NT2/D1 (cell line): ENCODE measurements around the gene MTOR.

ENCODE experiments used
- DNase-seq: peaks from one replicate; pipeline ENCODE4 v3.0.0-alpha.2; 2011; ENCODE audit warnings: low read depth, low spot score
- H3K27me3 ChIP-seq: 2 replicates; pipeline ENCODE4 v1.6.0; 2011; ENCODE audit warnings: mild to moderate bottlenecking; ENCODE audit not compliant: insufficient read length, insufficient read depth
- H3K36me3 ChIP-seq: 2 replicates; pipeline ENCODE4 v1.6.1; 2011; ENCODE audit warnings: mild to moderate bottlenecking, low read length, mixed read lengths; ENCODE audit not compliant: insufficient read depth, insufficient read length
- H3K4me1 ChIP-seq: 2 replicates; pipeline ENCODE4 v1.5.1; 2011; ENCODE audit not compliant: insufficient read depth, insufficient read length
- H3K4me3 ChIP-seq: 2 replicates; pipeline ENCODE4 v1.5.1; 2011; ENCODE audit warnings: low read depth; ENCODE audit not compliant: insufficient read length
- H3K9ac ChIP-seq: 2 replicates; pipeline ENCODE4 v1.6.0; 2011; ENCODE audit warnings: low read depth; ENCODE audit not compliant: insufficient read length
- H3K9me3 ChIP-seq: 2 replicates; pipeline ENCODE4 v1.5.1; 2011; ENCODE audit warnings: mild to moderate bottlenecking, low read length; ENCODE audit not compliant: insufficient read depth
- SUZ12 ChIP-seq: IDR thresholded peaks from 2 replicates; pipeline ENCODE4 v1.6.1; 2011; ENCODE audit not compliant: insufficient read length, insufficient read depth; ENCODE audit errors: extremely low read depth
- YY1 ChIP-seq: IDR thresholded peaks from 2 replicates; pipeline ENCODE4 v1.6.1; 2011; ENCODE audit not compliant: insufficient read length, insufficient read depth
- ZNF274 ChIP-seq: IDR thresholded peaks from 2 replicates; pipeline ENCODE4 v1.6.1; 2011; ENCODE audit warnings: mild to moderate bottlenecking, low read depth, low read length

The MTOR gene

GRCh38 chr1:11237356-11237755 lies 25.0 kb downstream of the MTOR start:
- Histone ChIP-seq H3K4me1 (no peaks in the 10 kb centered on the region), H3K4me3 (no peak overlapping the region), H3K9ac (no peak overlapping the region), H3K9me3 (no peaks in the 10 kb centered on the region), H3K27me3 (no peaks in the 10 kb centered on the region), H3K36me3 (peaks cover 77% of the 10 kb centered on the region)
- TF ChIP-seq ZNF274: no peak
- TF ChIP-seq YY1: no peak
- no peak for TF ChIP-seq SUZ12
- DNase-seq: no peak

DNA sequence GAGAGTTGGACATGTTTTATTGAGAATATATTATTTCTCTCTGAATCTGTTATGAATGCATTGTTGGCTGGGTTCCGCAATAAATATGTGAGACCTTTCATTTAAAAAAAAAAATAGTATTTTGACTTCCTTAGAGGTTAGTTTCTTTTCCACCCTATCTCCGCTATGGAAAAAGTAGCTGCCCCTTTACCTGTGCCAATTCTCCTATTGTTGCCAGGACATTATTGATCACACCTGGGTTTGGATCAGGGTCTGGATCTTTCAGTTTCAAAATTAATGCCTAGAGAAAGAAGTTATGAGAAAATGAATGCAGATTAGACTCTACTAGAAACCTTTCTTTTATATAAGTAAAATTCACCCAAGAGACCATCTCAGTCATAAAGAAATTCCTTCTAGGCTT lies 29.1 kb downstream of the MTOR start:
- Histone ChIP-seq H3K4me3 (no peak overlapping the region), H3K9me3 (no peaks in the 10 kb centered on the region), H3K36me3 (peaks cover 86% of the 10 kb centered on the region), H3K4me1 (no peaks in the 10 kb centered on the region), H3K27me3 (no peaks in the 10 kb centered on the region), H3K9ac (no peak overlapping the region)
- DNase-seq: no peak
- TF ChIP-seq SUZ12: no peak
- TF ChIP-seq ZNF274: no peak
- no peak for TF ChIP-seq YY1

GRCh38 chr1:11229203-11229602 lies 33.1 kb downstream of the MTOR start:
- Histone ChIP-seq H3K4me1 (no peaks in the 10 kb centered on the region), H3K4me3 (no peak overlapping the region), H3K36me3 (peaks cover 76% of the 10 kb centered on the region), H3K27me3 (no peaks in the 10 kb centered on the region), H3K9me3 (no peaks in the 10 kb centered on the region), H3K9ac (no peak overlapping the region)
- DNase-seq: no peak
- TF ChIP-seq ZNF274: no peak
- TF ChIP-seq YY1: no peak
- TF ChIP-seq SUZ12: no peak

GRCh38 chr1:11227106-11228077 lies 35.0 kb downstream of the MTOR start:
- Histone ChIP-seq H3K4me1 (no peaks in the 10 kb centered on the region), H3K9ac (no peak overlapping the region), H3K9me3 (no peaks in the 10 kb centered on the region), H3K4me3 (no peak overlapping the region), H3K36me3 (peaks cover 72% of the 10 kb centered on the region), H3K27me3 (no peaks in the 10 kb centered on the region)
- TF ChIP-seq ZNF274: no peak
- TF ChIP-seq SUZ12: no peak
- TF ChIP-seq YY1: no peak
- DNase-seq: no peak

DNA sequence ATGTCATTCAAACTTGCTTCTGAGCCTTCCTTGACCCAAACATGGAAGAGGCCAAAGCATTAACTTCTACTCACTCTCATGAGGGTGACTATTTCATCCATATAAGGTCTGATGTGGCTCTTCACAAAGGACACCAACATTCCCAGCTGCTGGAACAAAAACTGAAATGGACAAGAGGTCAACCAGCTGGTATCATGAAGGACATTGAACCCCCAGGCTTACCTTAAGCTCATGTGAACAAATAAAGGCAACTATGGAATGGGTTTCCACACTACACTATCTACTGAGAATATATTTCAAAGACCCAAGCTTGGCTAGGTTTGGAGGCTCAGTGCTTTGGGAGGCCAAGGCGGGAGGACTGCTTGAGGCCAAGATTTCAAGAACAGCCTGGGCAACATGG lies 46.3 kb downstream of the MTOR start:
- H3K4me1 ChIP-seq: no peaks in the 10 kb centered on the region
- peaks cover 65% of the 10 kb centered on the region for H3K36me3 ChIP-seq
- no peak overlapping the region for H3K9ac ChIP-seq
- H3K27me3 ChIP-seq: no peaks in the 10 kb centered on the region
- no peak overlapping the region for H3K4me3 ChIP-seq
- DNase-seq: no peak
- H3K9me3 ChIP-seq: no peaks in the 10 kb centered on the region
- no peak for TF ChIP-seq SUZ12
- TF ChIP-seq YY1: no peak
- TF ChIP-seq ZNF274: no peak

DNA sequence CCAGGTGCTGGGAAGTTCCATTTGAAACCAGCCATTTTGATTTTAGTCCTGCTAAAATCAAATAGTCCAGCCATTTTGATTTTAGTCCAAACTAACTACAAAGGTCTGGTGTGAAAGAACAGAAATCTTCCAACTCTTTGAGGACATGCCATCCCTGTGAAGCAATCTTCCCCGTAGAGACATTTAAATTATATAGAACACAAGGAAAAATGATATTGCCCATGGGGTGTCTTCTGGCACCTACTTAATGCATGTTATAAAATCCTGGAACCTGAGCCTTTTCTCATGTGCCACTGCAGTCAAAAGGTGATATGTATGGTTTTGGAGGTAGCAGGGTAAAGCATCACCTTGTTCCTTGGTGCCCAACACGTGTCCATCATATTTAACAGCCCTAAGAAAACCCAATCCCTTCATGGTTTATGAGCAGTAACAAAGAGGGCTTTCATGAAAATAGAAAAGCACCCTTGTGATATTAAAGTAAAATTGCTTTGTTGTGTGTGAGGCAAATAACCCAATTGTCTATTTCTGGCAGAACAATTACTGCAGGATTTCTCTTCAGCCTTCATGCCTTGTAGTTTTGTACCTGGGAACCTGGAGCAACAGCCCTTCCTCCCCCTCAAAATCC lies 46.9 kb downstream of the MTOR start:
- Histone ChIP-seq H3K4me1 (no peaks in the 10 kb centered on the region), H3K4me3 (no peak overlapping the region), H3K9me3 (no peaks in the 10 kb centered on the region), H3K36me3 (peaks cover 70% of the 10 kb centered on the region), H3K27me3 (no peaks in the 10 kb centered on the region), H3K9ac (no peak overlapping the region)
- no peak for DNase-seq
- TF ChIP-seq SUZ12 (no peak), ZNF274 (no peak), YY1 (no peak)
